Measurements from ENCODE around the gene SERPINB1.

GRCh38 chr6:2799936-2800527 is 41.6 kb downstream of the SERPINB1 start:
- TF ChIP-seq CTCF (IDR thresholded peaks at IDR 0.05 in 2 of 3, conservative IDR thresholded peaks at IDR 0.05 in 1 of 3; ENCODE audit: borderline replicate concordance in 1 of 3, insufficient read depth in 1 of 3, low read depth in 2 of 3, low read length in 2 of 3) (no peak), POLR2A (IDR thresholded peaks at IDR 0.05; ENCODE audit: borderline replicate concordance, extremely low read depth, insufficient read depth, insufficient read length) (no peak), SIN3A (IDR thresholded peaks at IDR 0.05; ENCODE audit: low read depth) (no peak), RAD21 (IDR thresholded peaks at IDR 0.05; ENCODE audit: low read depth) (no peak), EZH2phosphoT487 (IDR thresholded peaks at IDR 0.05; ENCODE audit: borderline replicate concordance) (no peak), TCF7L2 (IDR thresholded peaks at IDR 0.05; ENCODE audit: borderline replicate concordance, extremely low read depth, insufficient read depth, insufficient read length) (no peak), POLR2AphosphoS5 (IDR thresholded peaks at IDR 0.05; ENCODE audit: low read depth, low read length) (no peak), EZH2 (IDR thresholded peaks at IDR 0.05) (no peak)
